HG02943 (cell line): ENCODE data around the gene ZNF154.

Source experiments
- ATAC-seq: cut with Tn5 transposase; IDR thresholded peaks from one replicate; pipeline ENCODE4 v1.9.1; 2021; ENCODE audit warnings: mild to moderate bottlenecking, low read depth, moderate library complexity; ENCODE audit not compliant: unreplicated experiment

Gene ZNF154

DNA sequence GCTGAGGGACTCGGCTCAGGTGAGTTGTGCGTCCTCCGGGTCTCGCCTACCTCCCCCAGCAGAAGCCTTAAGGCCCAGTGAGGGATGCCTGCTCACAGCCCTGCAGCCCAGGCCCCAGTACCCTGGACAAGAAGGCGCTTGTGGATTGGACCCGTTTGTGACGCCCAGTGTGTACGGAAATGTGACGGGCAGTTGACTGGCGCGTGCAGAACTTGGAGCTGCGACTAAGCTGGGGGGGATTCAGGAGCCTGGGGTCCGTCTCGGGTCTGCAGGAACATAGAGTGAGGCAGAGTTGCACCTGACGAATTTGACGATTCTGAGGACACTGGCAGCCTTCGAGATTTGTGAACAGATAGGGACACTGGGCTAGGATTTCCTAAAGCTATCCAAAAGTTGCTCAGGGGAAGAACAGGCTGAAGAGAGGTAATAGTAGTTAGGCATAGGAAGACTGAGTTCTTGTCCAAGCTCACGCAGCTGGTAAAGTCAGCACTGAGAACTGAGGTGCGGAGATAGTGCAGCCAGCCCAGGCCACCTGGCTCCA, 26.7 kb downstream of the ZNF154 start:
- ATAC-seq: no peak

DNA sequence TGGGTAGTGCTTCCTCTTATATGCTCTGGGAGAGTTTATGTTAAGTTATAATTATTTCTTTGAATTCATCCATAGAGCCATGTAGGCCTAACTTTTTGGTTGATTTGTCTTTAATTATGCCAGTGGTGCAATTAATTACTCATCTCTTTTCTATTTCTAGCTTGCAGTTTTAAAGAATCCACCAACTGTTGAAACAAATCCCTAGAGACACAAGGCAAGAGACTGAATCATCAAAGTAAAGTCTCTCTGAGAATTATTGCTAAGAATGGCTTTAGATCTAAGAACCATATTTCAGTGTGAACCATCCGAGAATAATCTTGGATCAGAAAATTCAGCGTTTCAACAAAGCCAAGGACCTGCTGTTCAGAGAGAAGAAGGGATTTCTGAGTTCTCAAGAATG, 33.1 kb downstream of the ZNF154 start:
- no peak for ATAC-seq

- no peak for ATAC-seq
Measured at GRCh38 chr19:57672466-57672865, 36.5 kb downstream of the ZNF154 start.

DNA sequence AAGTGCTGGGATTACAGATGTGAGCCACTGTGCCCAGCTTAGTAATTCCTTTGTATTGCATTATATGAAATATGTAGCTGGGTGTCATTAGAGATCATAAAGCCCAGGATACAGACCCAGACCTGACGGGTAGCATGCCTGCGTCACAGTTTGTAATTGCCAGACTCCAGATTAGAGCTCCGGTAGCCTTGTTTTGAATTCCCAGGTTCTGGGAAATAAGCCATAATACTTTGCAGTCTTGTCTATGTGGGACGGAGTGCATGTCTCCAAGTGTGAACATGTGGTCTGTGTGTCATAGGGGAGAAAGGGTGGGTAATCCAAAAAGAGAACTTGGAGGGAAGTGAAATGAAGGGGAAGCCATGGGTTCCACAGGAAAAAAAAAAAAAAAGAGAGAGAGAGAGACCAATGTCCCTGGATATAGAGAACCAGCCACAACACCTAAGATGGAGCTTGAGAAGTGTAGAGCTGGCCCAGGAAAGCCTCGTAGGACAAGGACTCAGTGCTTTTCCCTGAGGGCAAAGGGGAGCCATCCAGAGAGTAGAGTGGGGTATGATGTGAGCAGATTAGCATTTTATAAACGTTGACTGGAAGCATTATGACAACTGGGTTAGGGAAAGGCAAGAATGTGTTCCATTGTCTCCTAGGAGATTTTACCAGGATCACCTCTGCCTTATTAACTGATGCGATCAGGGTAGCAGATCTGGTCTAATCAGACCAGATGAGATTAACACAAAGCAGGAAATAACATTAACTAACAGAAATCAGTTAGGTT, 37.7 kb downstream of the ZNF154 start:
- ATAC-seq: no peak

DNA sequence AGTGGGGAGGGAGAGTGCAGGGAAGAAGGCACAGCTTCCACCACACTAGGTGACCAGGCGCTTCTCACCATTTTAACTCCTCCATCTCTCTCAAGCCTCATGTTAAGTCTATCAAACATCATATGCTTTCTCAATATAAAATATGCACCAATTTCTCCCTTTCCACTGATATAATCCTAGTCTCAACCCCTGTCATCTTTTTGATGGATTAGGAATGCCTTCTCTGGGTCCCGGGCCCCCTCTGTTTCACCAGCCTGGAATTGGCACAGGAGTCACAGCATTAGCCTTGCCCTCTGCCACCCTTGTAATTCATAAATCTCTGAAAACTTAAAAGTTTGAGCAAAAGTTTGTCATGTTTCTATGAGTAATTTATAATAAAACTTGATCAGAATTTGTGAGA, 40.4 kb downstream of the ZNF154 start, which contains the start of gene ZSCAN4:
TSS of gene ZSCAN4 (plus strand) at position 301 of the 400 bp plus-strand sequence. CDS start 7,211 bp downstream, outside the sequence.
- ATAC-seq: no peak

- ATAC-seq: no peak
Measured at GRCh38 chr19:57667228-57667627, 41.8 kb downstream of the ZNF154 start.

- no peak for ATAC-seq
Measured at GRCh38 chr19:57665261-57665806, 43.7 kb downstream of the ZNF154 start.

- ATAC-seq: no peak
Measured at GRCh38 chr19:57664269-57665127, 44.5 kb downstream of the ZNF154 start.

- no peak for ATAC-seq
Measured at GRCh38 chr19:57656346-57656745, 52.7 kb downstream of the ZNF154 start.

DNA sequence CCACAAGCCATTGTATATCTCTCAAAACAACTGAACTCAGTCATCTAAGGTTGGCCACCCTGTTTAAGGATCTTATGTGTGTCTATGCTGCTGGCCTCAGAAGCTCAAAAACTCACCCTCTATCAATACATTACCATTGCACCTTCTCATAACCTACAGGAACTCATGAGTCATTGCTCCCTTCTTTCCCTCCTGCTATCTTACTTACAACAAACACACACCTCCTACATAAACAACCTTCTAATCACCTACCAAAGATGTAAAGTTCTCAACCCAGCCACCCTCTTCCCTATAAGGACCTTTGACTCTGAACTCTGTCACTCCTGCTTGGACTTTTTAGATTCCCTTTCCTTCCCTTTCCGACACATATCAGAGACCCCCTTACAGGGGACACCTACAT, 53.6 kb downstream of the ZNF154 start:
- no peak for ATAC-seq

- ATAC-seq: no peak
Measured at GRCh38 chr19:57653689-57654088, 55.3 kb downstream of the ZNF154 start.

DNA sequence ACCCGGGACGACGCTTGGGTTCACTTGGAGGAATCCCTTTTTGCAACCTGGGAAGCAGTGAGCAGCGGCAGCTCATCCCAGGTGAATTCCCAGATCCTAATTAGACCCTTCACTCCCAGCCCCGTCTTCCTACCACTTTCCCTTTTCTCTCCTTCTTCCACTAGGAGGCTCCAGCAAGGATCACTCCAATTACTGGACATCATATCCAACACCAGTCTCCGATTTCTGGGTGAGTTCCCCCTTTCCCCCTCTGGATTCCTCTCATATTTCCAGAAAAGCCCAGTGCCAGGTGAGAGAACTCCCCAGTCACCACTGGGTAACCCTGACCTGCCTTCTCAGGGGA, 57.4 kb downstream of the ZNF154 start:
- ATAC-seq: no peak

DNA sequence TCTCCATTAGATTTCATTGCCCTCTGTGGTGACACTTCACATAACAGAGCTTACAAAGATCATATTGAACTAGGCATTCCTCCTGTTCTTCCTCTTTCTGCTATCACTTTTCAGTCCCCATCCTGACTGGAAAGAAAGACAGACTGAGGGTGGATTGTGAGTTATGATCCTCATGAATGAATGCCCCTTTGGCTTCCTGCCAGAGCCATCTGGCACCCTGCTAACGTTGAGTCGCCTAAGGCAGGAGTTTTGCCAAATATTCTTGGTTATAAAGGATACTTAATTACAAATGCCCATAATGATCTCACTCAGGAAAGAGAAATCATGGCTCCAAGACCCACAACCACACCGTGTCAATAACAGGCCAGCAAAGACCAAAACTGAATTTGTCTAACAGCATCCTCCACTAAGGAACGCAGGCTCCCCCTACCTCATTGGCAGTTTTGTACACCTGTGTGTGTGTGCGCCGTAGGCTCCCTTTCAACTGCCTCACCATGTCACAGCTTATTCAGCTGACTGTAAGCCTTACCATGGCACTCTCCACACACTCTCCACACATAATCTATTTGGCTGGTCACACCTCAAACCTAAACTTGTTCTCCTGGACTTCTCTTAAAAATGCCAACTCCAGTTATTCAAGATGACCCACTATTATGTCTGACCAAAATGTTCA, 60.5 kb downstream of the ZNF154 start:
- ATAC-seq: no peak
